ENCODE measurements around the gene TRIM26. TPM values are rescaled to one million over a fixed set of nuclear protein-coding genes. Genes with fewer than 3 reads are reported as not detected.

TRIM26 gene
- total and polyA plus RNA-seq, 2 of the 13 experiments (the other 11 are each of a cell fraction or from before 2014, with no cell fraction given), result 27.1 to 38.7 TPM

- TF ChIP-seq HNF1A (IDR thresholded peaks at IDR 0.05; ENCODE audit: low read depth), result no peak
- 0 out of 2 replicates have a peak, but pooled peaks have one; percentile 37 for TF ChIP-seq HNF1A (CRISPR knock-in tag; IDR thresholded peaks at IDR 0.05; ENCODE audit: borderline replicate concordance)
- peak; percentile 82; the same call in 1 of the 2 replicates for TF ChIP-seq ZBED4 (CRISPR knock-in tag; IDR thresholded peaks at IDR 0.05; ENCODE audit: borderline replicate concordance)
- TF ChIP-seq ZNF574 (CRISPR knock-in tag; IDR thresholded peaks at IDR 0.05), result peak; percentile 82
- no peak for TF ChIP-seq ZNF407 (CRISPR knock-in tag; IDR thresholded peaks at IDR 0.05; ENCODE audit: not compliant biosample characterization)
- peak; percentile 35; the same call in 1 of the 2 replicates for TF ChIP-seq ETV6 (CRISPR knock-in tag; conservative IDR thresholded peaks at IDR 0.05)
- no peak for TF ChIP-seq ZNF17 (CRISPR knock-in tag; IDR thresholded peaks at IDR 0.05)
These were observed at the start of gene TRIM26 (continued) for GRCh38 chr6:30212865-30213666.
